ENCODE data around the gene B3GLCT.

DNA sequence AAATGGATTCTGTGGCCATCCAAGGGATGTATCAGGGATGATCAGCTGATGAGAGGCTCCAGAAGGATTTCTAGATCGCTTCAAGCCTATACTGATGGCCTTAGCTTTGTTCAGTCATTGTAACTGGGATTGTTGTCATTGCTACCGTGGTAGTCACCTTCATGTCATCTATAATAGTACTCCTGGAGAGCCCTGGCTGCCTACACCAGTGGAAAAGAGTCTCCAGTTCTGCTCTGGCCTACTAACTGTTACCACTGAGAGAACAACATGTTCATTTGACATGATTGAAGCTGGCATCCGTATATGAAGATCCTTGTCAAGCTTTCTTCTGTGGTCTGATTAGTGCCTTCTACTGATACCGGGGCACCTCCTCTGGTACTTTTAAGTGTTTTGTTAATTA, 131.3 kb downstream of the B3GLCT start:
- no peak for TF ChIP-seq POLR2AphosphoS5 (IDR thresholded peaks at IDR 0.05)
- TF ChIP-seq, protein P1, sequence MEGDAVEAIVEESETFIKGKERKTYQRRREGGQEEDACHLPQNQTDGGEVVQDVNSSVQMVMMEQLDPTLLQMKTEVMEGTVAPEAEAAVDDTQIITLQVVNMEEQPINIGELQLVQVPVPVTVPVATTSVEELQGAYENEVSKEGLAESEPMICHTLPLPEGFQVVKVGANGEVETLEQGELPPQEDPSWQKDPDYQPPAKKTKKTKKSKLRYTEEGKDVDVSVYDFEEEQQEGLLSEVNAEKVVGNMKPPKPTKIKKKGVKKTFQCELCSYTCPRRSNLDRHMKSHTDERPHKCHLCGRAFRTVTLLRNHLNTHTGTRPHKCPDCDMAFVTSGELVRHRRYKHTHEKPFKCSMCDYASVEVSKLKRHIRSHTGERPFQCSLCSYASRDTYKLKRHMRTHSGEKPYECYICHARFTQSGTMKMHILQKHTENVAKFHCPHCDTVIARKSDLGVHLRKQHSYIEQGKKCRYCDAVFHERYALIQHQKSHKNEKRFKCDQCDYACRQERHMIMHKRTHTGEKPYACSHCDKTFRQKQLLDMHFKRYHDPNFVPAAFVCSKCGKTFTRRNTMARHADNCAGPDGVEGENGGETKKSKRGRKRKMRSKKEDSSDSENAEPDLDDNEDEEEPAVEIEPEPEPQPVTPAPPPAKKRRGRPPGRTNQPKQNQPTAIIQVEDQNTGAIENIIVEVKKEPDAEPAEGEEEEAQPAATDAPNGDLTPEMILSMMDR (IDR thresholded peaks at IDR 0.05; ENCODE audit: poor library complexity, severe bottlenecking) = no peak
- TF ChIP-seq, protein P2, sequence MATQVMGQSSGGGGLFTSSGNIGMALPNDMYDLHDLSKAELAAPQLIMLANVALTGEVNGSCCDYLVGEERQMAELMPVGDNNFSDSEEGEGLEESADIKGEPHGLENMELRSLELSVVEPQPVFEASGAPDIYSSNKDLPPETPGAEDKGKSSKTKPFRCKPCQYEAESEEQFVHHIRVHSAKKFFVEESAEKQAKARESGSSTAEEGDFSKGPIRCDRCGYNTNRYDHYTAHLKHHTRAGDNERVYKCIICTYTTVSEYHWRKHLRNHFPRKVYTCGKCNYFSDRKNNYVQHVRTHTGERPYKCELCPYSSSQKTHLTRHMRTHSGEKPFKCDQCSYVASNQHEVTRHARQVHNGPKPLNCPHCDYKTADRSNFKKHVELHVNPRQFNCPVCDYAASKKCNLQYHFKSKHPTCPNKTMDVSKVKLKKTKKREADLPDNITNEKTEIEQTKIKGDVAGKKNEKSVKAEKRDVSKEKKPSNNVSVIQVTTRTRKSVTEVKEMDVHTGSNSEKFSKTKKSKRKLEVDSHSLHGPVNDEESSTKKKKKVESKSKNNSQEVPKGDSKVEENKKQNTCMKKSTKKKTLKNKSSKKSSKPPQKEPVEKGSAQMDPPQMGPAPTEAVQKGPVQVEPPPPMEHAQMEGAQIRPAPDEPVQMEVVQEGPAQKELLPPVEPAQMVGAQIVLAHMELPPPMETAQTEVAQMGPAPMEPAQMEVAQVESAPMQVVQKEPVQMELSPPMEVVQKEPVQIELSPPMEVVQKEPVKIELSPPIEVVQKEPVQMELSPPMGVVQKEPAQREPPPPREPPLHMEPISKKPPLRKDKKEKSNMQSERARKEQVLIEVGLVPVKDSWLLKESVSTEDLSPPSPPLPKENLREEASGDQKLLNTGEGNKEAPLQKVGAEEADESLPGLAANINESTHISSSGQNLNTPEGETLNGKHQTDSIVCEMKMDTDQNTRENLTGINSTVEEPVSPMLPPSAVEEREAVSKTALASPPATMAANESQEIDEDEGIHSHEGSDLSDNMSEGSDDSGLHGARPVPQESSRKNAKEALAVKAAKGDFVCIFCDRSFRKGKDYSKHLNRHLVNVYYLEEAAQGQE (IDR thresholded peaks at IDR 0.05; ENCODE audit: borderline replicate concordance) = no peak
- TF ChIP-seq EP300 (conservative IDR thresholded peaks at IDR 0.05; ENCODE audit: poor library complexity, severe bottlenecking) = no peak
- no peak for TF ChIP-seq SMC3 (conservative IDR thresholded peaks at IDR 0.05; ENCODE audit: poor library complexity)
